Measurements from ENCODE around the gene AZU1.

DNA sequence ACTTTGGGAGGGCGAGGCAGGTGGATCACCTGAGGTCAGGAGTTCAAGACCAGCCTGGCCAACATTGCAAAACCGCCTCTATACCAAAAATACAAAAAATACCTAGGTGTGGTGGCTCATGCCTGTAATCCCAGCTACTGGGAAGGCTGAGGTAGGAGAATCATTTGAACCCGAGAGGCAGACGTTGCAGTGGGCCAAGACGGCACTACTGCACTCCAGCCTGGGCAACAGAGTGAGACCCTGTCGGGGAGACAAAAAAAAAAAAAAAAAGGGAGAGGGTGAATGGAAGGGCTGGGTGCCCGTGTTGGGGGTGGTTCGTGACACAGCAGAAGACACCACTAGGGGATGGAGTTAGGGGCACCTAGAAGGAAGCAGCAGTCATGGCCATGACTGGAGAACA, 42.7 kb downstream of the AZU1 start:
- TF ChIP-seq POLR2A (IDR thresholded peaks at IDR 0.05) (no peak), POLR2AphosphoS5 (IDR thresholded peaks at IDR 0.05) (no peak), EP300 (IDR thresholded peaks at IDR 0.05) (no peak)
- TF ChIP-seq, protein P1, sequence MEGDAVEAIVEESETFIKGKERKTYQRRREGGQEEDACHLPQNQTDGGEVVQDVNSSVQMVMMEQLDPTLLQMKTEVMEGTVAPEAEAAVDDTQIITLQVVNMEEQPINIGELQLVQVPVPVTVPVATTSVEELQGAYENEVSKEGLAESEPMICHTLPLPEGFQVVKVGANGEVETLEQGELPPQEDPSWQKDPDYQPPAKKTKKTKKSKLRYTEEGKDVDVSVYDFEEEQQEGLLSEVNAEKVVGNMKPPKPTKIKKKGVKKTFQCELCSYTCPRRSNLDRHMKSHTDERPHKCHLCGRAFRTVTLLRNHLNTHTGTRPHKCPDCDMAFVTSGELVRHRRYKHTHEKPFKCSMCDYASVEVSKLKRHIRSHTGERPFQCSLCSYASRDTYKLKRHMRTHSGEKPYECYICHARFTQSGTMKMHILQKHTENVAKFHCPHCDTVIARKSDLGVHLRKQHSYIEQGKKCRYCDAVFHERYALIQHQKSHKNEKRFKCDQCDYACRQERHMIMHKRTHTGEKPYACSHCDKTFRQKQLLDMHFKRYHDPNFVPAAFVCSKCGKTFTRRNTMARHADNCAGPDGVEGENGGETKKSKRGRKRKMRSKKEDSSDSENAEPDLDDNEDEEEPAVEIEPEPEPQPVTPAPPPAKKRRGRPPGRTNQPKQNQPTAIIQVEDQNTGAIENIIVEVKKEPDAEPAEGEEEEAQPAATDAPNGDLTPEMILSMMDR (IDR thresholded peaks at IDR 0.05): no peak

All from gastroesophageal sphincter (tissue), 3 donors.